Fibroblast of lung (primary cell): ENCODE measurements around the gene RETREG1. TPM values are rescaled to one million over a fixed set of nuclear protein-coding genes. Genes with fewer than 3 reads are reported as not detected.

Experiments used
- DNase-seq, 2 donors: peaks; one replicate each; pipeline versions ENCODE4 v3.0.0 to v3.0.0-alpha.2; 2010; ENCODE audit warnings: low read depth in 2 of 2
- H2AFZ ChIP-seq: 2 replicates; pipeline ENCODE4 v1.5.1; 2012; ENCODE audit warnings: low read length, control low read depth, inconsistent platforms
- H3K27ac ChIP-seq: 2 replicates; pipeline ENCODE4 v1.5.1; 2011; ENCODE audit warnings: low read length, control low read depth; ENCODE audit not compliant: insufficient read depth
- H3K27me3 ChIP-seq: 2 replicates; pipeline ENCODE4 v1.5.1; 2011; ENCODE audit warnings: mild to moderate bottlenecking, low read length; ENCODE audit not compliant: control insufficient read depth, insufficient read depth
- H3K36me3 ChIP-seq: 2 replicates; pipeline ENCODE4 v1.5.1; 2011; ENCODE audit warnings: low read length; ENCODE audit not compliant: control insufficient read depth, insufficient read depth
- H3K4me1 ChIP-seq: 2 replicates; pipeline ENCODE4 v1.5.1; 2011; ENCODE audit warnings: low read length; ENCODE audit not compliant: control insufficient read depth, insufficient read depth; ENCODE audit errors: extremely low read depth
- H3K4me2 ChIP-seq: 2 replicates; pipeline ENCODE4 v1.5.1; 2011; ENCODE audit warnings: low read length, control low read depth; ENCODE audit not compliant: insufficient read depth; ENCODE audit errors: extremely low read depth
- H3K4me3 ChIP-seq, 4 experiments: fragments of 200-600 bp in 1 of 4; sonication (generic) in 1 of 4; replicated peaks in 1 of 4; 2 replicates each; pipeline ENCODE4 v1.5.1; 2011 to 2016; ENCODE audit warnings: low read length in 4 of 4, low read depth in 3 of 4, mild to moderate bottlenecking in 3 of 4, control low read depth in 2 of 4, inconsistent platforms in 1 of 4, mixed read lengths in 1 of 4; ENCODE audit not compliant: insufficient read depth in 1 of 4; ENCODE audit errors: control extremely low read depth in 1 of 4
- H3K79me2 ChIP-seq: 2 replicates; pipeline ENCODE4 v1.5.1; 2012; ENCODE audit warnings: mild to moderate bottlenecking, low read length, inconsistent platforms; ENCODE audit not compliant: control insufficient read depth, insufficient read depth
- H3K9ac ChIP-seq: 2 replicates; pipeline ENCODE4 v1.5.1; 2011; ENCODE audit warnings: mild to moderate bottlenecking, low read length, control low read depth; ENCODE audit not compliant: insufficient read depth
- H3K9me3 ChIP-seq: 2 replicates; pipeline ENCODE4 v1.5.1; 2012; ENCODE audit warnings: low read depth, low read length; ENCODE audit not compliant: control insufficient read depth, insufficient read depth
- H4K20me1 ChIP-seq: 2 replicates; pipeline ENCODE4 v1.5.1; 2011; ENCODE audit warnings: low read length; ENCODE audit not compliant: control insufficient read depth, insufficient read depth; ENCODE audit errors: extremely low read depth
- EZH2 ChIP-seq: IDR thresholded peaks from 2 replicates; pipeline ENCODE4 v1.5.1; 2012; ENCODE audit warnings: low read length, control low read depth, mild to moderate bottlenecking; ENCODE audit errors: missing control alignments
- polyA plus RNA-seq, 2 donors: library from polyadenylated mRNA; depleted of rRNA in 1 of 2; stranded (reverse) in 1 of 2; unstranded in 1 of 2; fragments of >200 nt; gene quantifications; 2 replicates each; pipeline ENCODE4 v1.2.1, GENCODE V29; 2011 to 2012; ENCODE audit warnings: missing spikeins in 1 of 2
- total RNA-seq: library from RNA; depleted of rRNA; stranded (reverse); fragments of >200 nt; gene quantifications from 2 replicates; pipeline ENCODE4 v1.2.1, GENCODE V29; 2014
- TF ChIP-seq, protein P1 (sequence below), 2 donors: IDR thresholded peaks in 1 of 2; conservative IDR thresholded peaks in 1 of 2; 1 replicate in 1 of 2; 2 replicates in 1 of 2; pipeline ENCODE4 v1.5.1; 2011 to 2012; ENCODE audit warnings: low read length in 2 of 2, control low read depth in 1 of 2, inconsistent platforms in 1 of 2, low read depth in 1 of 2, mild to moderate bottlenecking in 1 of 2

The RETREG1 gene
- total and polyA plus RNA-seq, 2 donors (not counting 1 experiment from before 2014, with no cell fraction given) = 0.41 to 0.99 TPM

DNA sequence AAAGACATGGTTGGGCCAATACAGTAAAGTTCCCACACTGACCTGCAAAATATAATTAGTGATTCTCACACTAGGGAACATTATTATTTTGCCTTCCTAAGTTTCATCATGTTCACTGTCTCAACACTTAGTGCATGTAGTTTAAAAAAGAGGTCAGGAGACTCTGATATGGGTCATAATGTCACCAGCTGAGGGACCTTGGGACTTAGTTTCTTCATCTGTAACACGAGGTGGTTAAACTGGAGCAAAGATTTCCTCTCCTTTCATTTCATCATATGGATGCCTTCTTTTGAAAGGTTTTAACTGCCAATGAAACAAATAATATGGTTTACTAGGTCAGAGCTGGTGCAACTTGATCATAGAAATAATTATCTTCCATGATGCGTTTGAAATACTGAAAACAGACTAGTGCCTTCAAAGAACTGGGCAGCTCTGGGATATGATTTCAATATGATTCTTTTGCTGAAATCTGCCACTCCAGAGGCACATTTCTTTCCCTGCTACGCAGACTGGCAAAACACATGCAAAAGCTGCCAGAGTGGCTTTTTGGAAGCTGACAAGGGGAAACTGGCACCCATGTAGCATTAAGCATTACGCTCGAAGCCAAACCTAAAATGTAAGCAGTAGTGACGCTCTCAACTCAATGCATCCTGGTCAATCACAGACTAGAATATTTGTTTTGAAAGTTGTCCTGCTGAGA is 20.8 kb downstream of the RETREG1 start:
- Histone ChIP-seq H3K27me3 (peaks cover 2% of the 10 kb centered on the region), H3K36me3 (no peaks in the 10 kb centered on the region), H3K79me2 (no peaks in the 10 kb centered on the region), H3K27ac (no peak overlapping the region), H3K4me2 (no peak overlapping the region), H3K9me3 (no peaks in the 10 kb centered on the region), H3K9ac (no peak overlapping the region), H3K4me3 (no peak overlapping the region), H2AFZ (no peak overlapping the region), H3K4me1 (no peaks in the 10 kb centered on the region), H4K20me1 (no peaks in the 10 kb centered on the region)
- TF ChIP-seq, protein P1, sequence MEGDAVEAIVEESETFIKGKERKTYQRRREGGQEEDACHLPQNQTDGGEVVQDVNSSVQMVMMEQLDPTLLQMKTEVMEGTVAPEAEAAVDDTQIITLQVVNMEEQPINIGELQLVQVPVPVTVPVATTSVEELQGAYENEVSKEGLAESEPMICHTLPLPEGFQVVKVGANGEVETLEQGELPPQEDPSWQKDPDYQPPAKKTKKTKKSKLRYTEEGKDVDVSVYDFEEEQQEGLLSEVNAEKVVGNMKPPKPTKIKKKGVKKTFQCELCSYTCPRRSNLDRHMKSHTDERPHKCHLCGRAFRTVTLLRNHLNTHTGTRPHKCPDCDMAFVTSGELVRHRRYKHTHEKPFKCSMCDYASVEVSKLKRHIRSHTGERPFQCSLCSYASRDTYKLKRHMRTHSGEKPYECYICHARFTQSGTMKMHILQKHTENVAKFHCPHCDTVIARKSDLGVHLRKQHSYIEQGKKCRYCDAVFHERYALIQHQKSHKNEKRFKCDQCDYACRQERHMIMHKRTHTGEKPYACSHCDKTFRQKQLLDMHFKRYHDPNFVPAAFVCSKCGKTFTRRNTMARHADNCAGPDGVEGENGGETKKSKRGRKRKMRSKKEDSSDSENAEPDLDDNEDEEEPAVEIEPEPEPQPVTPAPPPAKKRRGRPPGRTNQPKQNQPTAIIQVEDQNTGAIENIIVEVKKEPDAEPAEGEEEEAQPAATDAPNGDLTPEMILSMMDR (conservative IDR thresholded peaks at IDR 0.05 in 1 of 2, IDR thresholded peaks at IDR 0.05 in 1 of 2; ENCODE audit: low read depth in 1 of 2, low read length in 2 of 2) = no peak
- TF ChIP-seq EZH2 = no peak
- no peak for DNase-seq

DNA sequence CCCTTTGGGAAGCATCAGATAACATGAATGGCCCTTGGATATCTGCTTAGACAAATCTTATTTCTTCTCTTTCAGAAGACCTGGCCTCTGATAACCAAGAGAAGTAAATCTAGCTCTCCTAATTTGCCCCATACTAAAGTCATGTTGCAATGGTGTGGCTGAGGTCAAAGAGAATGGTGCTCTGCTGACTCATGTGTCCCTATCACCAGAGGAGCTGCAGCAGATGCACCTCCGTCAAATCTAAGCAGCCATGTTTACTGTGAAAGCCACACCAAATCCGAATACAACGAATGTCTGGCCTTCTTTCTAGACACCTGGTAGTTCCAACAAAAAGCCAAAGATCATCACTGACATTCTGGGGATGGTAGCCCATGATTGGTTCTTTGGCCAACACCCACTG is 23.2 kb downstream of the RETREG1 start:
- H3K27me3 ChIP-seq = peaks cover 2% of the 10 kb centered on the region
- no peak overlapping the region for H2AFZ ChIP-seq
- H3K9ac ChIP-seq = no peak overlapping the region
- H3K4me3 ChIP-seq = no peak overlapping the region
- DNase-seq = peak in 1 of 2 donors; percentile 20
- H3K4me1 ChIP-seq = no peaks in the 10 kb centered on the region
- no peak overlapping the region for H3K4me2 ChIP-seq
- TF ChIP-seq, protein P1 (conservative IDR thresholded peaks at IDR 0.05 in 1 of 2, IDR thresholded peaks at IDR 0.05 in 1 of 2; ENCODE audit: low read depth in 1 of 2, low read length in 2 of 2) = no peak
- no peak for TF ChIP-seq EZH2
- no peaks in the 10 kb centered on the region for H3K36me3 ChIP-seq
- no peaks in the 10 kb centered on the region for H3K9me3 ChIP-seq
- H3K79me2 ChIP-seq = no peaks in the 10 kb centered on the region
- H3K27ac ChIP-seq = no peak overlapping the region
- H4K20me1 ChIP-seq = no peaks in the 10 kb centered on the region

DNA sequence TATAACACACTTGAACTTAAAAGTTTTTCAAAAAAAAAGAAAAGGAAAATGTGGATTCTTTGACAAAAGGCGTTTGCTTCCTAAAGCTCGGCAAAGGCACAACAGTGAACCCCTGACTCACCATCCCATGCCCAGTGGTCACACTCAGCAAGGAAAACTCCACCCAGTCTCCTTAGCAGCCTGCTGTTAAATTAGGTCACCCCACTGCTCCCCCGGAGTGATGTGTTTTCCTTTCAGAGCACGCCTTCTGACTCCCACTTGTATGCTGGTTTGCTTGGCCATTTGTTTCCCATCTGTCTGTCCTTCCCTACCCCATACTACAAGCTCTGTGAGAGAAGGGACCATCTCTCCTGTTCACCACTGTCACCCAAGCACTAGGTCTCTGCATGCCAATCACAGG is 23.8 kb downstream of the RETREG1 start:
- no peaks in the 10 kb centered on the region for H3K27me3 ChIP-seq
- H3K9me3 ChIP-seq = no peaks in the 10 kb centered on the region
- H3K4me3 ChIP-seq = no peak overlapping the region
- peak; percentile 31 to 80 for DNase-seq
- H3K27ac ChIP-seq = no peak overlapping the region
- H4K20me1 ChIP-seq = no peaks in the 10 kb centered on the region
- H3K4me2 ChIP-seq = no peak overlapping the region
- no peaks in the 10 kb centered on the region for H3K79me2 ChIP-seq
- H3K9ac ChIP-seq = no peak overlapping the region
- no peak for TF ChIP-seq EZH2
- TF ChIP-seq, protein P1 (conservative IDR thresholded peaks at IDR 0.05 in 1 of 2, IDR thresholded peaks at IDR 0.05 in 1 of 2; ENCODE audit: low read depth in 1 of 2, low read length in 2 of 2) = no peak
- no peaks in the 10 kb centered on the region for H3K4me1 ChIP-seq
- H2AFZ ChIP-seq = no peak overlapping the region
- H3K36me3 ChIP-seq = no peaks in the 10 kb centered on the region
